Rectal smooth muscle tissue (tissue), 1 donor: ENCODE measurements around the gene SQSTM1.

Experiments
- H3K27ac ChIP-seq: one replicate; pipeline ENCODE4 v1.7.0; 2013; ENCODE audit warnings: low read depth, low read length, inconsistent platforms
- H3K27me3 ChIP-seq: one replicate; pipeline ENCODE4 v1.7.0; 2013; ENCODE audit warnings: low read length; ENCODE audit not compliant: control insufficient read depth, insufficient read depth
- H3K36me3 ChIP-seq: one replicate; pipeline ENCODE4 v1.7.0; 2013; ENCODE audit warnings: low read length; ENCODE audit not compliant: control insufficient read depth, insufficient read depth
- H3K4me1 ChIP-seq: one replicate; pipeline ENCODE4 v1.7.0; 2013; ENCODE audit warnings: low read length; ENCODE audit not compliant: control insufficient read depth, insufficient read depth
- H3K4me3 ChIP-seq: one replicate; pipeline ENCODE4 v1.7.0; 2013; ENCODE audit warnings: low read length
- H3K9ac ChIP-seq: one replicate; pipeline ENCODE4 v1.7.0; 2013; ENCODE audit warnings: low read length

Gene SQSTM1

GRCh38 chr5:179820483-179821297 lies at the start of gene SQSTM1:
Gene SQSTM1, plus strand, starts transcription at chr5:179820905. Its CDS starts 32 bp downstream, at chr5:179820937.
- Histone ChIP-seq H3K9ac (peak within 1 kb of the TSS; percentile 96), H3K4me1 (peaks cover 32% of the 10 kb centered on the region), H3K4me3 (peak within 1 kb of the TSS; percentile 89), H3K36me3 (peaks cover 29% of the 10 kb centered on the region), H3K27me3 (no peaks in the 10 kb centered on the region), H3K27ac (peak within 1 kb of the TSS; percentile 98)

- H3K4me1 ChIP-seq, result no peaks in the 10 kb centered on the region
- H3K27me3 ChIP-seq, result no peaks in the 10 kb centered on the region
- H3K4me3 ChIP-seq, result no peak overlapping the region
- H3K36me3 ChIP-seq, result peaks cover 57% of the 10 kb centered on the region
- H3K9ac ChIP-seq, result no peak overlapping the region
- H3K27ac ChIP-seq, result no peak overlapping the region
These were observed 49.3 kb upstream of the SQSTM1 start for GRCh38 chr5:179771311-179771895.

DNA sequence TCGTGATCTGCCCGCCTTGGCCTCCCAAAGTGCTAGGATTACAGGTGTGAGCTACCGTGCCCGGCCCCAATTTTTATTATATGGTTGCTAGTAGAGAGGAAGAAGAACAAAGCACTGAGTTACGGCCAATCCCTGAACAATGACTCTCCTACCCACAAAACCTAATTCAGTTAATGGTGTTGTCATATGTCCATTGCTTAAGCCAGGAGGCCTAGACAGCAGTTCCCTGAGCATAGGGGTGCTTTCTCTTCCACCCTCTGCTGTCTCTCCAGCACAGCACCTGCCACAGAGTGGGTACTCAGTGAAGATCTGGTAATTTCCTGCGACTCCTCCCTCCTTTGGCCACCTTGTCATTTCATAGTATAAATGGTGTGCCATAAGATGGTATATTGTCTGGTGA lies 48.4 kb upstream of the SQSTM1 start:
- H3K27ac ChIP-seq, result no peak overlapping the region
- H3K4me1 ChIP-seq, result no peaks in the 10 kb centered on the region
- H3K4me3 ChIP-seq, result no peak overlapping the region
- H3K9ac ChIP-seq, result no peak overlapping the region
- peaks cover 57% of the 10 kb centered on the region for H3K36me3 ChIP-seq
- H3K27me3 ChIP-seq, result no peaks in the 10 kb centered on the region

DNA sequence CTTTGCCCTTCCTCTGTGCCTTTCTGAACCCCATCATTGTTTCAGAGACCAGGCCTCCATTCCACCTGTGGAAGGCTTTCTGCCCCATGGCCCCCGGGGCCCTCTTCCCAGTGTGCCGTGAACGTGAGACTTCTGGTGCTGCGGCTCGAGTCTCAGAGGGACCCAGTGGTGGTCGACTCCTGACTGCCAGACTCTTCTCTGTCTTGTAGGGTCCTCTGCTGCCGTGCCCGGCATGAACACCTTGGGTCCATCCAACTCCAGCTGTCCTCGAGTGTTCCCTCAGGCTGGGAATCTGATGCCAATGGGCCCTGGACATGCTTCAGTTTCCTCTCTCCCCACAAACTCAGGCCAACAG lies 47.0 kb upstream of the SQSTM1 start:
- Histone ChIP-seq H3K4me1 (no peaks in the 10 kb centered on the region), H3K9ac (no peak overlapping the region), H3K27me3 (no peaks in the 10 kb centered on the region), H3K27ac (no peak overlapping the region), H3K4me3 (no peak overlapping the region), H3K36me3 (peaks cover 55% of the 10 kb centered on the region)

DNA sequence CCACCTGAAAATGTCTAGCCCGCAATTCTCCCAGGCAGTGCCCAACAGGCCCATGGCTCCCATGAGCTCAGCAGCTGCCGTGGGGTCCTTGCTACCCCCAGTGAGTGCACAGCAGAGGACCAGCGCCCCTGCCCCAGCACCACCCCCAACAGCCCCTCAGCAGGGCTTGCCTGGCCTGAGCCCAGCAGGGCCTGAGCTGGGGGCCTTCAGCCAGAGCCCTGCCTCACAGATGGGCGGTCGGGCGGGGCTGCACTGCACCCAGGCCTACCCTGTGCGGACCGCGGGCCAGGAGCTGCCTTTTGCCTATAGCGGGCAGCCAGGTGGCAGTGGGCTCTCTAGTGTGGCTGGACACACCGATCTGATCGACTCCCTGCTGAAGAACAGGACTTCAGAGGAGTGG lies 46.3 kb upstream of the SQSTM1 start:
- Histone ChIP-seq H3K4me1 (no peaks in the 10 kb centered on the region), H3K27ac (no peak overlapping the region), H3K9ac (no peak overlapping the region), H3K27me3 (no peaks in the 10 kb centered on the region), H3K4me3 (no peak overlapping the region), H3K36me3 (peaks cover 50% of the 10 kb centered on the region)

GRCh38 chr5:179776411-179776938 lies 44.2 kb upstream of the SQSTM1 start:
- no peaks in the 10 kb centered on the region for H3K4me1 ChIP-seq
- H3K27ac ChIP-seq, result no peak overlapping the region
- H3K4me3 ChIP-seq, result no peak overlapping the region
- H3K36me3 ChIP-seq, result peaks cover 36% of the 10 kb centered on the region
- H3K9ac ChIP-seq, result no peak overlapping the region
- no peaks in the 10 kb centered on the region for H3K27me3 ChIP-seq

- Histone ChIP-seq H3K4me1 (no peaks in the 10 kb centered on the region), H3K9ac (no peak overlapping the region), H3K27ac (no peak overlapping the region), H3K4me3 (no peak overlapping the region), H3K27me3 (no peaks in the 10 kb centered on the region), H3K36me3 (peaks cover 31% of the 10 kb centered on the region)
These were observed 43.2 kb upstream of the SQSTM1 start for GRCh38 chr5:179777456-179777855.

DNA sequence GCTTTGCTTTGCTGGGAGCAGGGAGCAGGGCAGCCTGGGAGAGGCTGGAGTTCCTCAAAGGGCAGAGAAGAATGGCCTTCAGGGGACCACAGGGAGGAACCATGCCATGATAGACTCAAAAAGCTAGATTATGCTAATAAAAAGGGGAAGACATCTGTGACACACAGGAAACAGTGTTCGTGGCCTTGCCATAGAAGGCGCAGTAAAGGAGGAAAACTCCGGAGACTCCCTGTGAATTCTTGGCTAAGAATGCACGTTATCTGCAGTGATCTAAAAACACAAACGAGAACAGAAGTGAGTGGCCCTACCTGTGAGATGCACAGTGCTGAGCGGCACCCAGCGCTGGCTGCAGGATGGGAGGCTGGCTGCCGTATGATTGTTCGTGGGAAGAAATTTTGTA lies 42.8 kb upstream of the SQSTM1 start:
- Histone ChIP-seq H3K36me3 (peaks cover 30% of the 10 kb centered on the region), H3K27me3 (no peaks in the 10 kb centered on the region), H3K27ac (no peak overlapping the region), H3K9ac (no peak overlapping the region), H3K4me1 (no peaks in the 10 kb centered on the region), H3K4me3 (no peak overlapping the region)

GRCh38 chr5:179778591-179778990 lies 42.1 kb upstream of the SQSTM1 start:
- no peak overlapping the region for H3K4me3 ChIP-seq
- peaks cover 27% of the 10 kb centered on the region for H3K36me3 ChIP-seq
- H3K9ac ChIP-seq, result no peak overlapping the region
- H3K27ac ChIP-seq, result no peak overlapping the region
- no peaks in the 10 kb centered on the region for H3K4me1 ChIP-seq
- no peaks in the 10 kb centered on the region for H3K27me3 ChIP-seq

- H3K9ac ChIP-seq, result no peak overlapping the region
- peaks cover 15% of the 10 kb centered on the region for H3K36me3 ChIP-seq
- no peak overlapping the region for H3K27ac ChIP-seq
- H3K27me3 ChIP-seq, result no peaks in the 10 kb centered on the region
- no peaks in the 10 kb centered on the region for H3K4me1 ChIP-seq
- no peak overlapping the region for H3K4me3 ChIP-seq
These were observed 40.9 kb upstream of the SQSTM1 start for GRCh38 chr5:179779826-179780225.

DNA sequence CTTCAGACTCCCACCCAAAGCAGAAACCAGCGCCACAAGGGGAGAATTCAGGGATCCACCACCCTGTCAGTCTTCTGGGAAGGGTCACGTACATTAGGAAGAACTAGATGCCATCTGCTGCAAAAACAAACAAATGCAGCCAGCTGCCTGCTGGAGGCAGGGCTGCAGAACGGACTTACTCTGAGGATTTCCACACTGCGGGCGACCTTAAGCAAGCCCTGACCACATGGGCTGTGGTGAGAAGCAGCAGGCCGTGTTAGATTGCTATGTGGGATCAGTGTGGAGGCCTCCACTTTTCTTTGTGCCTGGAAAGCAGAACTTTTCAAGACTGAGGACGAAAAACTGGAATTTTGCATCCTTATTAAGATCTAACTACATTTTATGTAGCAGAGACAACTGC lies 40.3 kb upstream of the SQSTM1 start:
- Histone ChIP-seq H3K27ac (no peak overlapping the region), H3K9ac (no peak overlapping the region), H3K4me3 (no peak overlapping the region), H3K4me1 (no peaks in the 10 kb centered on the region), H3K36me3 (peaks cover 13% of the 10 kb centered on the region), H3K27me3 (no peaks in the 10 kb centered on the region)

GRCh38 chr5:179781846-179782245 lies 38.9 kb upstream of the SQSTM1 start:
- Histone ChIP-seq H3K27ac (no peak overlapping the region), H3K9ac (no peak overlapping the region), H3K4me1 (no peaks in the 10 kb centered on the region), H3K27me3 (no peaks in the 10 kb centered on the region), H3K4me3 (no peak overlapping the region), H3K36me3 (peaks cover 5% of the 10 kb centered on the region)

GRCh38 chr5:179783128-179783527 lies 37.6 kb upstream of the SQSTM1 start:
- Histone ChIP-seq H3K36me3 (peaks cover 5% of the 10 kb centered on the region), H3K27ac (no peak overlapping the region), H3K4me1 (no peaks in the 10 kb centered on the region), H3K9ac (no peak overlapping the region), H3K4me3 (no peak overlapping the region), H3K27me3 (no peaks in the 10 kb centered on the region)
